ENCODE data around the gene BTBD6.

BTBD6 gene

DNA sequence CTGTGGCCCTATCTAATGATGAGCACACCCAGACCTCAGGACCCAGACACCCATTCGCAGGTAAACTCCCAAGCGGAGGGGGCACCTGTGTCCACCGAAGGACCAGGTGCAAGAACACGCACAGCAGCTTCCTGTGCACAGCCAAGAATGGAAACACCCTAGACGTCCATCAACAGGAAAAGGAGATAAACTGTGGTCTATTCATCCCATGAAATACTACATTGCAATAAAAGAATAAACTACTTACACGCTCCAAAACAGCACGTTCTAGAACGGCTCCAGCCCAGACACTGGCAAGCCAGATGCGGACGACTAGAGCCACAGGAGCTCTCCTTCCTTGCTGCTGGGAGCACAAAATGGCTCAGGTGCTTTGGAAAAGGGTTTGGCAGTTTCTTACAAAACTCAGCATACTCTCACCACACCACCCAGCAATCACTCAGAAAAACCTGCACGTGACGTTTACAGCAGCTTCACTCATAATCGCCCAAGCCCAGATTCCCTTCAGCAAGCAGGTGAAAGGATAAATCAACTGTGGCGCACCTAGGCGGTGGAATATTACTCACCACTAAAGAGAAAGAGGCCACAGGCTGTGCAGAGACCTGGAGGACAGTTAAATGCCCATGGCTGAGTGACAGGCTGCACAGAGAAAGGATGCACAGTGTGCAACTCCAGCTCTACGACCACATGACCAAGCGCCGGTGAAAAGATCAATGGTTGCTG is 31.5 kb downstream of the BTBD6 start:
- no peaks in the 10 kb centered on the region for H3K9me3 ChIP-seq
- no peaks in the 10 kb centered on the region for H3K4me1 ChIP-seq

DNA sequence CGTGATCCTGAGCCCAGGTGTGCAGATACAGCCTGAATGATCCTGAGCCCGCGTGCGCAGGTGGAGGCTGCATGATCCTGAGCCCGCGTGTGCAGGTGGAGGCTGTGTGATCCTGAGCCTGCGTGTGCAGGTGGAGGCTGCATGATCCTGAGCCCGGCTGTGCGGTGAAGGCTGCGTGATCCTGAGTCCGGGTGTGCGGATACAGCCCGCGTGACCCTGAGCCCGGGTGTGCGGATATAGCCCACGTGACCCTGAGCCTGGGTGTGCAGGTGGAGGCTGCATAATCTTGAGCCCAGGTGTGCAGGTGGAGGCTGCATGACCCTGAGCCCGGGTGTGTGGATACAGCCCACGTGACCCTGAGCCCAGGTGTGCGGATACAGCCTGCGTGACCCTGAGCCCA is 32.2 kb downstream of the BTBD6 start:
- Histone ChIP-seq H3K36me3 (no peaks in the 10 kb centered on the region), H3K4me1 (no peaks in the 10 kb centered on the region), H3K27me3 (no peaks in the 10 kb centered on the region), H3K9me3 (no peaks in the 10 kb centered on the region), H3K4me3 (ENCODE audit: low read depth, low read length) (no peak overlapping the region)
- TF ChIP-seq, protein P1, sequence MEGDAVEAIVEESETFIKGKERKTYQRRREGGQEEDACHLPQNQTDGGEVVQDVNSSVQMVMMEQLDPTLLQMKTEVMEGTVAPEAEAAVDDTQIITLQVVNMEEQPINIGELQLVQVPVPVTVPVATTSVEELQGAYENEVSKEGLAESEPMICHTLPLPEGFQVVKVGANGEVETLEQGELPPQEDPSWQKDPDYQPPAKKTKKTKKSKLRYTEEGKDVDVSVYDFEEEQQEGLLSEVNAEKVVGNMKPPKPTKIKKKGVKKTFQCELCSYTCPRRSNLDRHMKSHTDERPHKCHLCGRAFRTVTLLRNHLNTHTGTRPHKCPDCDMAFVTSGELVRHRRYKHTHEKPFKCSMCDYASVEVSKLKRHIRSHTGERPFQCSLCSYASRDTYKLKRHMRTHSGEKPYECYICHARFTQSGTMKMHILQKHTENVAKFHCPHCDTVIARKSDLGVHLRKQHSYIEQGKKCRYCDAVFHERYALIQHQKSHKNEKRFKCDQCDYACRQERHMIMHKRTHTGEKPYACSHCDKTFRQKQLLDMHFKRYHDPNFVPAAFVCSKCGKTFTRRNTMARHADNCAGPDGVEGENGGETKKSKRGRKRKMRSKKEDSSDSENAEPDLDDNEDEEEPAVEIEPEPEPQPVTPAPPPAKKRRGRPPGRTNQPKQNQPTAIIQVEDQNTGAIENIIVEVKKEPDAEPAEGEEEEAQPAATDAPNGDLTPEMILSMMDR (IDR thresholded peaks at IDR 0.05; ENCODE audit: low read depth, low read length) = no peak
- no peak for DNase-seq

More for the DNA sequence above, 31.5 kb downstream of the BTBD6 start:
- DNase-seq = no peak
- TF ChIP-seq, protein P1 (IDR thresholded peaks at IDR 0.05; ENCODE audit: low read depth, low read length) = no peak
- H3K36me3 ChIP-seq = no peaks in the 10 kb centered on the region
- no peak overlapping the region for H3K4me3 ChIP-seq (ENCODE audit: low read depth, low read length)
- no peaks in the 10 kb centered on the region for H3K27me3 ChIP-seq

DNA sequence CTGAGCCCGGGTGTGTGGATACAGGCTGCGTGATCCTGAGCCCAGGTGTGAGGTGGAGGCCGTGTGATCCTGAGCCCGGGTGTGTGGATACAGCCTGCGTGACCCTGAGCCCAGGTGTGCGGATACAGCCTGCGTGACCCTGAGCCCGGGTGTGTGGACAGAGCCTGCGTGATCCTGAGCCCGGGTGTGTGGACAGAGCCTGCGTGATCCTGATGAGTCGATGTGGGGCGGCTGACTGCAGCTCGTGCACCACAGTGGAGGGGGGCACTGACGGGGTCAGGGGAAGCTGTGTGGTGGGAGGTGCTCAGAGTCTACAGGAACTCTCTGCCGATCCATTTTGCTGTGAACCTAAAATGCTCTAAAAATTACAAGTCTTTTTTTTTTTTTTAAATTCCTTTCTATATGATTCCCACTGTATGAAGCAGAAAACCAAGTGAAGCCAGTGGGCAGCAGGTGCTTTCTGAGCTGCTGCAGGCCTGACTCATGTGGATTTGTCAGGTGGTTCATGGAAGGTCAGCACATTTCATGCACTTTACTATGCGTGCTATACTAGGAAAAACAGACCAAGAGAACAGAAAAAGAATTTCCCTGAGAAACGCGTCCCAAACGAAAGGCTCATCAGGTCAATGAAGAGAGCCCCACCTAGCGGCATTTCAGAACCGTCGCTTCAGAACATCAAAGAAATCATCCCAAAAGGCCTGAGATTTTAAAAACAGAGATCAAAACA is 33.2 kb downstream of the BTBD6 start:
- no peaks in the 10 kb centered on the region for H3K36me3 ChIP-seq
- TF ChIP-seq, protein P1 (IDR thresholded peaks at IDR 0.05; ENCODE audit: low read depth, low read length) = peak; percentile 74
- DNase-seq = peak; percentile 46
- H3K4me1 ChIP-seq = no peaks in the 10 kb centered on the region
- H3K27me3 ChIP-seq = no peaks in the 10 kb centered on the region
- H3K9me3 ChIP-seq = no peaks in the 10 kb centered on the region
- H3K4me3 ChIP-seq (ENCODE audit: low read depth, low read length) = no peak overlapping the region

DNA sequence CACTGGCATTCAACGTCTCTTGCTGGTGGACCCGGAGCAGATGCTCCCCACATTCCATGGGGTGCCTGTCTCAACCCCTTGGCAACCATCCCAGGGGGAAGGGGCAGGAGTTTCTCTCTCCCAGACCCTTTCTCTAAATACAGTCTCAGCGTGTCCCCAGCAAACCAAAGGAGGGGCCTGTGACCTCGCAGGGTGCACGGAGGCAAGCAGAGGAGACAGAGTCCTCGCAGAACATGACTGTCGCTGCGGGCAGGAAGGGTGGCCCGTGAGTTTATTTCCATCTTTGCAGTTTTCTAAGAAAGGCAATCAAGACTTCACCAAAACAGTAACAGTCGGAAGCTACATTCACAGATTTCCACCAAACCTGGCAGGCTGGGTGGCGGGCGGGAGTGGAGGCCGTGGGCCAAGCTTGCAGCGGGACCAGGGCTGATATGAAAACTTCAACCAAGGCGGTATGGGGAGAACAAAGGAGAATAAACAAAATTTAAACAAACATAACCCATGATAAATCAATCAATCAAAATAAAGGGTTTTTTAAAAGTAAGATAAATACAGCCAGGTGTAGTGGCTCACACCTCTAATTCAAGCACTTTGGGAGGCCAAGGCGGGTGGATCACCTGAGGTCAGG is 33.9 kb downstream of the BTBD6 start:
- H3K27me3 ChIP-seq = no peaks in the 10 kb centered on the region
- peaks cover 2% of the 10 kb centered on the region; the same call in 1 of the 2 replicates for H3K4me1 ChIP-seq
- no peaks in the 10 kb centered on the region for H3K9me3 ChIP-seq
- TF ChIP-seq, protein P1 (IDR thresholded peaks at IDR 0.05; ENCODE audit: low read depth, low read length) = no peak
- no peaks in the 10 kb centered on the region for H3K36me3 ChIP-seq
- no peak overlapping the region for H3K4me3 ChIP-seq (ENCODE audit: low read depth, low read length)
- no peak for DNase-seq

DNA sequence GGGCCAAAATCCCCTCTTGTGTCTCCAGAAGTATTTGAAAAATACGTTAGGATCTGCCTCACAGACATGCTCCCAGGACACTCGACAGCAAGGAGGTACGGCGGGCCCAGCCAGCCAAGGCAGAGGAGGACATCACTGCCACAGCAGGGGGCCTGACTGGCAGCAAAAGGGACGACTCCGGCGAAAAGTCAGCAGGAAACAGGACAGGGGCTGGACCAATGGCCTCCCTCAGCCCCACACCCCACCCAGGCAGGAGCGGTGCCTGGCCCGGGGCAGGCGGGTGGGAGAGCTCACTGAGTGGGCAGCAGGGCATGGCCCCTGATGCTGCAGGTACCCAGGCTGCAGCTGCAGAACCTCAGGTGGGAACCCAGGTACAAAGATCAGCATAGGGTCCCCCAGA is 34.7 kb downstream of the BTBD6 start:
- Histone ChIP-seq H3K36me3 (no peaks in the 10 kb centered on the region), H3K9me3 (no peaks in the 10 kb centered on the region), H3K4me1 (peaks cover 7% of the 10 kb centered on the region), H3K4me3 (ENCODE audit: low read depth, low read length) (no peak overlapping the region), H3K27me3 (no peaks in the 10 kb centered on the region)
- DNase-seq = no peak
- TF ChIP-seq, protein P1 (IDR thresholded peaks at IDR 0.05; ENCODE audit: low read depth, low read length) = no peak

All from BE2C (cell line).